Psoas muscle (tissue), 8 donors: ENCODE results near the gene COL6A1. TPM values are rescaled to one million over a fixed set of nuclear protein-coding genes. Genes with fewer than 3 reads are reported as not detected.

Experiments
- ATAC-seq, 4 donors: fragments of 200-7000 bp; cut with Tn5 transposase; one replicate each; pipeline ENCODE4 v1.9.1; 2020; ENCODE audit warnings: moderate library complexity in 3 of 4, mild to moderate bottlenecking in 2 of 4
- DNase-seq, 2 donors: peaks; one replicate each; pipeline ENCODE4 v3.0.0-alpha.2; 2020
- H3K27ac ChIP-seq: fragments of 200-600 bp; one replicate; pipeline ENCODE4 v1.8.0; 2022
- H3K27me3 ChIP-seq, 3 donors: fragments of 200-600 bp in 1 of 3; one replicate each; pipeline versions ENCODE4 v1.6.1 to v1.8.0; 2013 to 2022; ENCODE audit warnings: low read length in 2 of 3, mild to moderate bottlenecking in 2 of 3, moderate library complexity in 1 of 3; ENCODE audit not compliant: insufficient read depth in 3 of 3
- H3K36me3 ChIP-seq, 2 donors: fragments of 200-600 bp in 1 of 2; one replicate each; pipeline versions ENCODE4 v1.6.1 to v1.8.0; 2013 to 2022; ENCODE audit warnings: low read depth in 1 of 2, mild to moderate bottlenecking in 1 of 2, moderate library complexity in 1 of 2; ENCODE audit not compliant: insufficient read depth in 1 of 2
- H3K4me1 ChIP-seq: fragments of 200-600 bp; one replicate; pipeline ENCODE4 v1.8.0; 2022
- H3K4me3 ChIP-seq: fragments of 200-600 bp; one replicate; pipeline ENCODE4 v1.8.0; 2022; ENCODE audit warnings: mild to moderate bottlenecking
- H3K9me3 ChIP-seq: fragments of 200-600 bp; one replicate; pipeline ENCODE4 v1.8.0; 2022
- CTCF ChIP-seq: fragments of 200-600 bp; IDR thresholded peaks from one replicate; pipeline ENCODE4 v1.8.0; 2022; ENCODE audit warnings: antibody characterized with exemption
- WGBS, 3 donors: extraction: QIAGEN DNeasy Blood & Tissue Kit; methylation state at CpG; one replicate each; pipeline versions ENCODE4 v1.1.6 to v1.1.7; 2013; 5-methylcytosine and 5-hydroxymethylcytosine counted together
- intact Hi-C, 2 donors: fragments of 100-400 bp; cut with DNase I; formaldehyde crosslinking; loops; one replicate each; pipeline versions ENCODE4 v1.11.0 to v1.14.2; 2022
- polyA plus RNA-seq, 3 donors: library from polyadenylated mRNA; stranded (reverse); fragments of 200-250 nt; gene quantifications; one replicate each; pipeline ENCODE4 v1.2.3, GENCODE V29; 2013
- total RNA-seq, 4 donors: library from RNA; stranded (reverse); fragmentation: NEBNext Ultra II Directional in 2 of 4; extraction: Animal tissue kit (Norgen Biotek cat#: 25700) in 2 of 4; gene quantifications; one replicate each; pipeline versions ENCODE4 v1.2.1 to v1.2.4, GENCODE V29; 2021 to 2023
- donor health status: healthy with polysubstance abuse.
- donor health status: DM: no; HTN: no; CAD: no; lungs with moderate emphysema.
- donor health status: Bipolar disorder and iron deficiency.
- donor health status: healthy.
- donor health status: DM: yes; HTN: yes; CAD: no.
- donor health status: DM: no; HTN: no; CAD: no.
- donor health status: DM: no; HTN: no; CAD: no.
- donor health status: DM: yes; HTN: yes; CAD: no.

The COL6A1 gene
- total and polyA plus RNA-seq, 7 donors = 29.4 to 83.0 (median 36.1) TPM

- H3K4me3 ChIP-seq = no peak overlapping the region
- H3K27me3 ChIP-seq = peaks cover 0 to 2% (median 0%) of the 10 kb centered on the region in 3 donors
- 56 to 86% (median 68%) methylated on average over 6 of the region's 6 CpGs for WGBS, 3 donors
- no peak for TF ChIP-seq CTCF
- no peaks in the 10 kb centered on the region for H3K4me1 ChIP-seq
- no peaks in the 10 kb centered on the region for H3K9me3 ChIP-seq
- intact Hi-C loops = no loop called here
- no peak for ATAC-seq
- peaks cover 0 to 52% of the 10 kb centered on the region in 2 donors for H3K36me3 ChIP-seq
- no peak overlapping the region for H3K27ac ChIP-seq
- DNase-seq = peak in 1 of 2 donors; percentile 52
These were observed 14.2 kb downstream of the COL6A1 start for GRCh38 chr21:45995686-45996179.

GRCh38 chr21:45996311-45997204 is 15.0 kb downstream of the COL6A1 start:
- no peak for ATAC-seq
- intact Hi-C loops = no loop called here
- Histone ChIP-seq H3K4me1 (no peaks in the 10 kb centered on the region), H3K4me3 (no peak overlapping the region), H3K36me3 (peaks cover 0 to 55% of the 10 kb centered on the region in 2 donors), H3K27me3 (peaks cover 0 to 2% (median 0%) of the 10 kb centered on the region in 3 donors), H3K27ac (no peak overlapping the region), H3K9me3 (no peaks in the 10 kb centered on the region)
- peak in 1 of 2 donors; percentile 48 for DNase-seq
- WGBS, 3 donors = 86 to 92% (median 89%) methylated on average over 27 of the region's 27 CpGs
- no peak for TF ChIP-seq CTCF

- no peak for DNase-seq
- WGBS, 3 donors = 87 to 93% (median 90%) methylated on average over 9 of the region's 9 CpGs
- ATAC-seq = no peak
- no peak overlapping the region for H3K27ac ChIP-seq
- intact Hi-C loops = no loop called here
- H3K4me1 ChIP-seq = no peaks in the 10 kb centered on the region
- peaks cover 0 to 2% (median 0%) of the 10 kb centered on the region in 3 donors for H3K27me3 ChIP-seq
- H3K4me3 ChIP-seq = no peak overlapping the region
- H3K36me3 ChIP-seq = peaks cover 0 to 55% of the 10 kb centered on the region in 2 donors
- TF ChIP-seq CTCF = no peak
- H3K9me3 ChIP-seq = no peaks in the 10 kb centered on the region
These were observed 15.6 kb downstream of the COL6A1 start for GRCh38 chr21:45997205-45997494.

- intact Hi-C loops = no loop called here
- ATAC-seq = no peak
- 92 to 94% (median 94%) methylated on average over 36 to 38 of the region's 38 CpGs for WGBS, 3 donors
These were observed 16.1 kb downstream of the COL6A1 start for GRCh38 chr21:45997495-45998275.

More at GRCh38 chr21:45997495-45998275, 16.1 kb downstream of the COL6A1 start:
- Histone ChIP-seq H3K27ac (no peak overlapping the region), H3K4me1 (no peaks in the 10 kb centered on the region), H3K4me3 (no peak overlapping the region), H3K9me3 (no peaks in the 10 kb centered on the region), H3K27me3 (peaks cover 0 to 2% (median 0%) of the 10 kb centered on the region in 3 donors), H3K36me3 (peaks cover 0 to 54% of the 10 kb centered on the region in 2 donors)
- DNase-seq = peak in 1 of 2 donors; percentile 53
- no peak for TF ChIP-seq CTCF
